ENCODE data around the gene CDCA3. TPM values are rescaled to one million over a fixed set of nuclear protein-coding genes. Genes with fewer than 3 reads are reported as not detected.

Gene CDCA3
- total and polyA plus RNA-seq, 2 of the 13 experiments (the other 11 are each of a cell fraction or from before 2014, with no cell fraction given) = 32.7 to 56.5 TPM

- 0 out of 2 replicates have a peak, but pooled peaks have one; percentile 43 for TF ChIP-seq PBX3 (CRISPR knock-in tag; IDR thresholded peaks at IDR 0.05; ENCODE audit: borderline replicate concordance)
- TF ChIP-seq ZNF574 (CRISPR knock-in tag; IDR thresholded peaks at IDR 0.05) = peak; percentile 72
- no peak for TF ChIP-seq CHCHD3 (CRISPR knock-in tag; IDR thresholded peaks at IDR 0.05)
- no peak for TF ChIP-seq WIZ (CRISPR knock-in tag; IDR thresholded peaks at IDR 0.05)
- no peak for TF ChIP-seq ZNF510 (CRISPR knock-in tag; IDR thresholded peaks at IDR 0.05; ENCODE audit: low read depth)
- TF ChIP-seq HNRNPLL (IDR thresholded peaks at IDR 0.05; ENCODE audit: low read depth, low read length, poor library complexity, severe bottlenecking) = peak; percentile 16
- peak; percentile 76; the same call in 1 of the 2 replicates for TF ChIP-seq ZBTB10 (CRISPR knock-in tag; IDR thresholded peaks at IDR 0.05; ENCODE audit: borderline replicate concordance)
- TF ChIP-seq CBX1 (IDR thresholded peaks at IDR 0.05; ENCODE audit: low read depth) = no peak
- TF ChIP-seq ZNF704 (CRISPR knock-in tag; IDR thresholded peaks at IDR 0.05; ENCODE audit: borderline replicate concordance) = no peak
- TF ChIP-seq ZNF30 (CRISPR knock-in tag; IDR thresholded peaks at IDR 0.05) = no peak
- TF ChIP-seq CHD2 (IDR thresholded peaks at IDR 0.05; ENCODE audit: low read depth, low read length) = 0 out of 2 replicates have a peak, but pooled peaks have one; percentile 15
- peak; percentile 42; the same call in 1 of the 2 replicates for TF ChIP-seq ZNF503 (CRISPR knock-in tag; IDR thresholded peaks at IDR 0.05)
- TF ChIP-seq NBN (conservative IDR thresholded peaks at IDR 0.05) = no peak
- peak; percentile 82 for TF ChIP-seq GMEB1 (CRISPR knock-in tag; IDR thresholded peaks at IDR 0.05; ENCODE audit: borderline replicate concordance)
- TF ChIP-seq SPEN (CRISPR knock-in tag; IDR thresholded peaks at IDR 0.05; ENCODE audit: low read depth) = peak; percentile 43; the same call in 1 of the 2 replicates
These were observed 21.3 kb upstream of the CDCA3 start (continued) for GRCh38 chr12:6872073-6873048.

All from HepG2 (cell line).